ENCODE data around the gene ZNF189.

DNA sequence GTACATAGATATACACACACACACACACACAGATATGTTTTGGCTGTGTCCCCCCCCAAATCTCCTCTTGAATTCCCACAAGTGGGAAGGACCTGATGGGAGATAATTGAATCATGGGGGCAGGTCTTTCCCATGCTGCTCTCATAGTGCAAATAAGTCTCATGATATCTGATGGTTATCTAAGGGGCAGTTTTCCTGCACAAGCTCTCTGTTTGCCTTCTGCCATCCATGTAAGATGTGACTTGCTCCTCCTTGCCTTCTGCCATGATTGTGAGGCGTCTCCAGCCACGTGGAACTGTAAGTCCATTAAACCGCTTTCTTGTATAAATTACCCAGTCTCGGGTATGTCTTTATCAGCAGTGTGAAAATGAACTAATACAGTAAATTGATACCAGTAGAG lies 52.8 kb downstream of the ZNF189 start:
- TF ChIP-seq, protein P1, sequence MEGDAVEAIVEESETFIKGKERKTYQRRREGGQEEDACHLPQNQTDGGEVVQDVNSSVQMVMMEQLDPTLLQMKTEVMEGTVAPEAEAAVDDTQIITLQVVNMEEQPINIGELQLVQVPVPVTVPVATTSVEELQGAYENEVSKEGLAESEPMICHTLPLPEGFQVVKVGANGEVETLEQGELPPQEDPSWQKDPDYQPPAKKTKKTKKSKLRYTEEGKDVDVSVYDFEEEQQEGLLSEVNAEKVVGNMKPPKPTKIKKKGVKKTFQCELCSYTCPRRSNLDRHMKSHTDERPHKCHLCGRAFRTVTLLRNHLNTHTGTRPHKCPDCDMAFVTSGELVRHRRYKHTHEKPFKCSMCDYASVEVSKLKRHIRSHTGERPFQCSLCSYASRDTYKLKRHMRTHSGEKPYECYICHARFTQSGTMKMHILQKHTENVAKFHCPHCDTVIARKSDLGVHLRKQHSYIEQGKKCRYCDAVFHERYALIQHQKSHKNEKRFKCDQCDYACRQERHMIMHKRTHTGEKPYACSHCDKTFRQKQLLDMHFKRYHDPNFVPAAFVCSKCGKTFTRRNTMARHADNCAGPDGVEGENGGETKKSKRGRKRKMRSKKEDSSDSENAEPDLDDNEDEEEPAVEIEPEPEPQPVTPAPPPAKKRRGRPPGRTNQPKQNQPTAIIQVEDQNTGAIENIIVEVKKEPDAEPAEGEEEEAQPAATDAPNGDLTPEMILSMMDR (conservative IDR thresholded peaks at IDR 0.05; ENCODE audit: low read depth, low read length): no peak
- no peak for TF ChIP-seq RCOR1 (IDR thresholded peaks at IDR 0.05; ENCODE audit: insufficient replicate concordance, low read length)

Measured in IMR-90 (cell line).